SK-N-SH (cell line): ENCODE results near the gene SNX12. TPM values are rescaled to one million over a fixed set of nuclear protein-coding genes. Genes with fewer than 3 reads are reported as not detected.

ENCODE experiments used
- CTCF ChIA-PET: fragments of 300-600, 350-600 bp; formaldehyde crosslinking; extraction: SDS; loops from one replicate; lab custom pipeline; 2021; lab: Yijun Ruan, JAX
- POLR2A ChIA-PET: fragments of 350-600 bp; sonication (Branson Sonifier 250); formaldehyde crosslinking; extraction: SDS; loops from one replicate; lab custom pipeline; 2020; ENCODE audit warnings: antibody characterized with exemption, inconsistent platforms; lab: Yijun Ruan, JAX
- DNase-seq: peaks from one replicate; pipeline ENCODE4 v3.0.0; 2012
- H2AFZ ChIP-seq: fragments of 200-600 bp; sonication (generic); 2 replicates; pipeline ENCODE4 v1.8.1; 2016; ENCODE audit warnings: antibody characterized with exemption, mild to moderate bottlenecking, low read depth
- H3F3A ChIP-seq: fragments of 200-600 bp; sonication (generic); replicated peaks from 2 replicates; pipeline ENCODE3; 2016; ENCODE audit warnings: antibody characterized with exemption, mild to moderate bottlenecking; ENCODE audit not compliant: insufficient read depth
- H3K27ac ChIP-seq, 2 experiments: fragments of 200-500 bp in 1 of 2; fragments of 200-600 bp in 1 of 2; sonication (Bioruptor generic) in 1 of 2; sonication (generic), shearing (Covaris generic) in 1 of 2; 2 replicates each; pipeline versions ENCODE4 v1.5.1 to v1.6.1; 2014 to 2016; ENCODE audit warnings: low read depth in 2 of 2, inconsistent platforms in 1 of 2, low read length in 1 of 2, mild to moderate bottlenecking in 1 of 2, mixed read lengths in 1 of 2
- H3K27me3 ChIP-seq: fragments of 200-600 bp; sonication (generic), shearing (Covaris generic); 2 replicates; pipeline ENCODE4 v1.6.1; 2016; ENCODE audit warnings: mixed run types; ENCODE audit not compliant: insufficient read depth
- H3K36me3 ChIP-seq, 2 experiments: fragments of 200-500 bp in 1 of 2; fragments of 200-600 bp in 1 of 2; sonication (Bioruptor generic) in 1 of 2; sonication (generic) in 1 of 2; replicated peaks in 1 of 2; 2 replicates each; pipeline versions ENCODE3 to v1.5.1; 2014 to 2016; ENCODE audit warnings: low read length in 1 of 2, mild to moderate bottlenecking in 1 of 2; ENCODE audit not compliant: insufficient read depth in 2 of 2, control insufficient read depth in 1 of 2
- H3K4me1 ChIP-seq, 2 experiments: fragments of 200-500 bp in 1 of 2; fragments of 200-600 bp in 1 of 2; sonication (Bioruptor generic) in 1 of 2; sonication (generic), shearing (Covaris generic) in 1 of 2; 2 replicates each; pipeline versions ENCODE4 v1.5.1 to v1.6.1; 2014 to 2016; ENCODE audit warnings: low read depth in 1 of 2, low read length in 1 of 2, mixed run types in 1 of 2; ENCODE audit not compliant: insufficient read depth in 2 of 2, control insufficient read depth in 1 of 2
- H3K4me2 ChIP-seq: fragments of 200-600 bp; sonication (generic), shearing (Covaris generic); 2 replicates; pipeline ENCODE4 v1.6.1; 2017; ENCODE audit warnings: mixed run types
- H3K4me3 ChIP-seq, 2 experiments: fragments of 200-500 bp in 1 of 2; fragments of 200-600 bp in 1 of 2; sonication (Bioruptor generic) in 1 of 2; sonication (generic), shearing (Covaris generic) in 1 of 2; 2 replicates each; pipeline versions ENCODE4 v1.5.1 to v1.8.1; 2014 to 2016; ENCODE audit warnings: low read depth in 2 of 2, inconsistent platforms in 1 of 2, low read length in 1 of 2, mild to moderate bottlenecking in 1 of 2, mixed read lengths in 1 of 2, moderate library complexity in 1 of 2
- H3K79me2 ChIP-seq: fragments of 200-600 bp; sonication (generic); 2 replicates; pipeline ENCODE4 v1.8.1; 2017; ENCODE audit warnings: mild to moderate bottlenecking; ENCODE audit not compliant: insufficient read depth
- H3K9ac ChIP-seq: fragments of 200-600 bp; sonication (generic); 2 replicates; pipeline ENCODE4 v1.6.1; 2017; ENCODE audit warnings: mixed run types
- H3K9me2 ChIP-seq: fragments of 200-600 bp; sonication (generic); 2 replicates; pipeline ENCODE4 v1.6.1; 2017; ENCODE audit warnings: mixed run types
- H3K9me3 ChIP-seq: fragments of 200-600 bp; sonication (generic); 2 replicates; pipeline ENCODE4 v1.6.1; 2017; ENCODE audit warnings: mixed run types, mild to moderate bottlenecking, moderate library complexity
- H4K20me1 ChIP-seq: fragments of 200-600 bp; sonication (generic); 2 replicates; pipeline ENCODE4 v1.6.1; 2017; ENCODE audit warnings: mild to moderate bottlenecking, mixed run types; ENCODE audit not compliant: insufficient read depth
- EP300 ChIP-seq, 2 experiments: IDR thresholded peaks; 2 replicates each; pipeline versions ENCODE4 v1.4.0 to v1.6.1; 2012; ENCODE audit warnings: borderline replicate concordance in 1 of 2, low read depth in 1 of 2, low read length in 1 of 2
- FOSL2 ChIP-seq: IDR thresholded peaks from 2 replicates; pipeline ENCODE4 v1.4.0; 2012; ENCODE audit warnings: low read depth, mild to moderate bottlenecking, moderate library complexity, borderline replicate concordance
- FOXM1 ChIP-seq: IDR thresholded peaks from 2 replicates; pipeline ENCODE4 v1.4.0; 2012; ENCODE audit warnings: low read depth, mild to moderate bottlenecking
- GABPA ChIP-seq: IDR thresholded peaks from 2 replicates; pipeline ENCODE4 v1.4.0; 2012; ENCODE audit warnings: low read depth, mild to moderate bottlenecking
- MAX ChIP-seq: IDR thresholded peaks from 2 replicates; pipeline ENCODE4 v1.4.0; 2012; ENCODE audit warnings: low read depth
- NFIC ChIP-seq: IDR thresholded peaks from 2 replicates; pipeline ENCODE4 v1.4.0; 2012; ENCODE audit warnings: borderline replicate concordance
- NRF1 ChIP-seq: IDR thresholded peaks from 2 replicates; pipeline ENCODE4 v1.6.1; 2012; ENCODE audit warnings: low read depth, mild to moderate bottlenecking, low read length
- PBX3 ChIP-seq: IDR thresholded peaks from 2 replicates; pipeline ENCODE4; 2012
- RAD21 ChIP-seq: IDR thresholded peaks from 2 replicates; pipeline ENCODE4 v1.6.1; 2012; ENCODE audit warnings: mild to moderate bottlenecking, low read length
- SMC3 ChIP-seq: IDR thresholded peaks from 2 replicates; pipeline ENCODE4 v1.6.1; 2012; ENCODE audit warnings: low read depth, low read length, improper control_type of control experiment
- TAF1 ChIP-seq: IDR thresholded peaks from 2 replicates; pipeline ENCODE4 v1.6.1; 2012; ENCODE audit warnings: low read depth, mild to moderate bottlenecking, low read length, moderate library complexity, borderline replicate concordance
- WGBS: methylation state at CpG from one replicate; pipeline ENCODE4 v1.1.6; 2017; ENCODE audit warnings: low lambda C conversion rate; 5-methylcytosine and 5-hydroxymethylcytosine counted together
- polyA plus RNA-seq, 3 experiments: library from polyadenylated mRNA; depleted of rRNA; stranded (reverse); fragments of >200 nt; gene quantifications; 2 replicates each; pipeline ENCODE4 v1.2.3, GENCODE V29; 2012
- TF ChIP-seq, protein P1 (sequence below): fragments of 200-600 bp; sonication (generic); IDR thresholded peaks from 2 replicates; pipeline ENCODE4 v1.6.1; 2017; ENCODE audit warnings: antibody characterized with exemption, mild to moderate bottlenecking, moderate library complexity
- TF ChIP-seq, protein P2 (sequence below): IDR thresholded peaks from 2 replicates; pipeline ENCODE4 v1.6.1; 2012; ENCODE audit warnings: mild to moderate bottlenecking, low read depth, low read length, moderate library complexity
- TF ChIP-seq, protein P3 (sequence below): fragments of 150-350 bp; IDR thresholded peaks from 2 replicates; pipeline ENCODE4 v1.6.1; 2016; ENCODE audit warnings: mild to moderate bottlenecking, low read depth, low read length

The SNX12 gene
- polyA plus RNA-seq, 1 of the 3 experiments (the other 2 are of a cell fraction), result 39.8 TPM

GRCh38 chrX:71081330-71082123 is 13.4 kb upstream of the SNX12 start:
- Histone ChIP-seq H3K36me3 (no peaks in the 10 kb centered on the region), H3K4me2 (no peak overlapping the region), H3K4me1 (no peaks in the 10 kb centered on the region), H3K4me3 (no peak overlapping the region), H3K27me3 (peaks cover 5% of the 10 kb centered on the region; the same call in 1 of the 2 replicates), H3K9me2 (no peaks in the 10 kb centered on the region), H2AFZ (peak overlapping the region; percentile 49; the same call in 1 of the 2 replicates), H4K20me1 (no peaks in the 10 kb centered on the region), H3K27ac (no peak overlapping the region), H3K9me3 (no peaks in the 10 kb centered on the region), H3K9ac (no peak overlapping the region), H3F3A (no peaks in the 10 kb centered on the region), H3K79me2 (no peaks in the 10 kb centered on the region)
- ChIA-PET CTCF (interaction anchor here (0.6 to 1.5 kb wide), 2 partner anchors 48 to 120 kb away, joined by 3 read pairs; no protein-coding TSS in a partner anchor), POLR2A (no interaction called here)
- WGBS, result 30% methylated on average over 3 of the region's 3 CpGs
- no peak for DNase-seq
- TF ChIP-seq NFIC, result no peak
- no peak for TF ChIP-seq SMC3
- TF ChIP-seq PBX3, result no peak
- TF ChIP-seq MAX, result no peak
- no peak for TF ChIP-seq FOSL2
- TF ChIP-seq, protein P1, sequence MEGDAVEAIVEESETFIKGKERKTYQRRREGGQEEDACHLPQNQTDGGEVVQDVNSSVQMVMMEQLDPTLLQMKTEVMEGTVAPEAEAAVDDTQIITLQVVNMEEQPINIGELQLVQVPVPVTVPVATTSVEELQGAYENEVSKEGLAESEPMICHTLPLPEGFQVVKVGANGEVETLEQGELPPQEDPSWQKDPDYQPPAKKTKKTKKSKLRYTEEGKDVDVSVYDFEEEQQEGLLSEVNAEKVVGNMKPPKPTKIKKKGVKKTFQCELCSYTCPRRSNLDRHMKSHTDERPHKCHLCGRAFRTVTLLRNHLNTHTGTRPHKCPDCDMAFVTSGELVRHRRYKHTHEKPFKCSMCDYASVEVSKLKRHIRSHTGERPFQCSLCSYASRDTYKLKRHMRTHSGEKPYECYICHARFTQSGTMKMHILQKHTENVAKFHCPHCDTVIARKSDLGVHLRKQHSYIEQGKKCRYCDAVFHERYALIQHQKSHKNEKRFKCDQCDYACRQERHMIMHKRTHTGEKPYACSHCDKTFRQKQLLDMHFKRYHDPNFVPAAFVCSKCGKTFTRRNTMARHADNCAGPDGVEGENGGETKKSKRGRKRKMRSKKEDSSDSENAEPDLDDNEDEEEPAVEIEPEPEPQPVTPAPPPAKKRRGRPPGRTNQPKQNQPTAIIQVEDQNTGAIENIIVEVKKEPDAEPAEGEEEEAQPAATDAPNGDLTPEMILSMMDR, result no peak
- TF ChIP-seq, protein P2, sequence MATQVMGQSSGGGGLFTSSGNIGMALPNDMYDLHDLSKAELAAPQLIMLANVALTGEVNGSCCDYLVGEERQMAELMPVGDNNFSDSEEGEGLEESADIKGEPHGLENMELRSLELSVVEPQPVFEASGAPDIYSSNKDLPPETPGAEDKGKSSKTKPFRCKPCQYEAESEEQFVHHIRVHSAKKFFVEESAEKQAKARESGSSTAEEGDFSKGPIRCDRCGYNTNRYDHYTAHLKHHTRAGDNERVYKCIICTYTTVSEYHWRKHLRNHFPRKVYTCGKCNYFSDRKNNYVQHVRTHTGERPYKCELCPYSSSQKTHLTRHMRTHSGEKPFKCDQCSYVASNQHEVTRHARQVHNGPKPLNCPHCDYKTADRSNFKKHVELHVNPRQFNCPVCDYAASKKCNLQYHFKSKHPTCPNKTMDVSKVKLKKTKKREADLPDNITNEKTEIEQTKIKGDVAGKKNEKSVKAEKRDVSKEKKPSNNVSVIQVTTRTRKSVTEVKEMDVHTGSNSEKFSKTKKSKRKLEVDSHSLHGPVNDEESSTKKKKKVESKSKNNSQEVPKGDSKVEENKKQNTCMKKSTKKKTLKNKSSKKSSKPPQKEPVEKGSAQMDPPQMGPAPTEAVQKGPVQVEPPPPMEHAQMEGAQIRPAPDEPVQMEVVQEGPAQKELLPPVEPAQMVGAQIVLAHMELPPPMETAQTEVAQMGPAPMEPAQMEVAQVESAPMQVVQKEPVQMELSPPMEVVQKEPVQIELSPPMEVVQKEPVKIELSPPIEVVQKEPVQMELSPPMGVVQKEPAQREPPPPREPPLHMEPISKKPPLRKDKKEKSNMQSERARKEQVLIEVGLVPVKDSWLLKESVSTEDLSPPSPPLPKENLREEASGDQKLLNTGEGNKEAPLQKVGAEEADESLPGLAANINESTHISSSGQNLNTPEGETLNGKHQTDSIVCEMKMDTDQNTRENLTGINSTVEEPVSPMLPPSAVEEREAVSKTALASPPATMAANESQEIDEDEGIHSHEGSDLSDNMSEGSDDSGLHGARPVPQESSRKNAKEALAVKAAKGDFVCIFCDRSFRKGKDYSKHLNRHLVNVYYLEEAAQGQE, result no peak
- no peak for TF ChIP-seq RAD21
- TF ChIP-seq FOXM1, result no peak
- no peak for TF ChIP-seq EP300 (IDR thresholded peaks at IDR 0.05; ENCODE audit: borderline replicate concordance in 1 of 2, low read depth in 1 of 2, low read length in 1 of 2)
- TF ChIP-seq TAF1, result no peak
- TF ChIP-seq GABPA, result no peak
- no peak for TF ChIP-seq NRF1
- TF ChIP-seq, protein P3, sequence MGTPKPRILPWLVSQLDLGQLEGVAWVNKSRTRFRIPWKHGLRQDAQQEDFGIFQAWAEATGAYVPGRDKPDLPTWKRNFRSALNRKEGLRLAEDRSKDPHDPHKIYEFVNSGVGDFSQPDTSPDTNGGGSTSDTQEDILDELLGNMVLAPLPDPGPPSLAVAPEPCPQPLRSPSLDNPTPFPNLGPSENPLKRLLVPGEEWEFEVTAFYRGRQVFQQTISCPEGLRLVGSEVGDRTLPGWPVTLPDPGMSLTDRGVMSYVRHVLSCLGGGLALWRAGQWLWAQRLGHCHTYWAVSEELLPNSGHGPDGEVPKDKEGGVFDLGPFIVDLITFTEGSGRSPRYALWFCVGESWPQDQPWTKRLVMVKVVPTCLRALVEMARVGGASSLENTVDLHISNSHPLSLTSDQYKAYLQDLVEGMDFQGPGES, result no peak
